RWPE2 (cell line): Measurements from ENCODE around the gene EPC1.

Experiments
- ATAC-seq: fragments of 200-7000 bp; cut with Tn5 transposase; 3 replicates; pipeline ENCODE4 v1.9.1; 2021; ENCODE audit warnings: low read depth
- DNase-seq: peaks from one replicate; pipeline ENCODE4 v3.0.0-alpha.2; 2020; ENCODE audit warnings: low spot score
- H3K27ac ChIP-seq: fragments of 450-650 bp; 2 replicates; pipeline ENCODE4 v1.5.1; 2017; ENCODE audit warnings: mild to moderate bottlenecking; ENCODE audit not compliant: poor library complexity, severe bottlenecking
- H3K27me3 ChIP-seq: fragments of 250-450 bp; sonication (Bioruptor Pico); 2 replicates; pipeline ENCODE4 v1.5.1; 2021; ENCODE audit warnings: mild to moderate bottlenecking, moderate library complexity; ENCODE audit not compliant: insufficient read depth, poor library complexity, severe bottlenecking
- H3K36me3 ChIP-seq: fragments of 250-450 bp; sonication (Bioruptor Pico); 2 replicates; pipeline ENCODE4 v1.5.1; 2020; ENCODE audit warnings: low read depth, mild to moderate bottlenecking, moderate library complexity
- H3K4me1 ChIP-seq: fragments of 250-450 bp; sonication (Bioruptor Pico); 2 replicates; pipeline ENCODE4 v1.5.1; 2021; ENCODE audit warnings: mild to moderate bottlenecking, moderate library complexity; ENCODE audit not compliant: insufficient read depth, poor library complexity, severe bottlenecking
- H3K4me3 ChIP-seq: fragments of 250-450 bp; sonication (Bioruptor Pico); 2 replicates; pipeline ENCODE4 v1.5.1; 2021; ENCODE audit warnings: mild to moderate bottlenecking, moderate library complexity; ENCODE audit not compliant: severe bottlenecking
- H3K9me3 ChIP-seq: fragments of 250-450 bp; sonication (Bioruptor Pico); 2 replicates; pipeline ENCODE4 v1.5.1; 2021; ENCODE audit warnings: mild to moderate bottlenecking, moderate library complexity; ENCODE audit not compliant: severe bottlenecking
- CTCF ChIP-seq: fragments of 450-650 bp; IDR thresholded peaks from one replicate; pipeline ENCODE4 v1.5.1; 2017; ENCODE audit warnings: mild to moderate bottlenecking, moderate library complexity; ENCODE audit not compliant: poor library complexity, severe bottlenecking

Gene EPC1

GRCh38 chr10:32244011-32244410, 102.9 kb downstream of the EPC1 start:
- Histone ChIP-seq H3K4me3 (no peak overlapping the region), H3K36me3 (no peaks in the 10 kb centered on the region), H3K4me1 (peaks cover 14% of the 10 kb centered on the region), H3K27ac (no peak overlapping the region), H3K9me3 (no peaks in the 10 kb centered on the region), H3K27me3 (no peaks in the 10 kb centered on the region)
- ATAC-seq (no peak), DNase-seq (no peak)
- TF ChIP-seq CTCF, result no peak

GRCh38 chr10:32241946-32242345, 105.0 kb downstream of the EPC1 start:
- no peaks in the 10 kb centered on the region for H3K36me3 ChIP-seq
- H3K9me3 ChIP-seq, result no peaks in the 10 kb centered on the region
- H3K4me1 ChIP-seq, result peaks cover 29% of the 10 kb centered on the region
- H3K27me3 ChIP-seq, result no peaks in the 10 kb centered on the region
- peak overlapping the region; percentile 8 for H3K27ac ChIP-seq
- DNase-seq, result no peak
- H3K4me3 ChIP-seq, result no peak overlapping the region
- no peak for ATAC-seq
- no peak for TF ChIP-seq CTCF

GRCh38 chr10:32240471-32240870, 106.5 kb downstream of the EPC1 start:
- H3K27me3 ChIP-seq, result no peaks in the 10 kb centered on the region
- H3K9me3 ChIP-seq, result no peaks in the 10 kb centered on the region
- H3K4me3 ChIP-seq, result no peak overlapping the region
- no peaks in the 10 kb centered on the region for H3K36me3 ChIP-seq
- TF ChIP-seq CTCF, result no peak
- no peak overlapping the region for H3K27ac ChIP-seq
- ATAC-seq (no peak), DNase-seq (no peak)
- peaks cover 29% of the 10 kb centered on the region for H3K4me1 ChIP-seq

GRCh38 chr10:32239769-32240168, 107.2 kb downstream of the EPC1 start:
- Histone ChIP-seq H3K9me3 (no peaks in the 10 kb centered on the region), H3K27ac (peak overlapping the region; percentile 64), H3K4me1 (peaks cover 29% of the 10 kb centered on the region), H3K36me3 (no peaks in the 10 kb centered on the region), H3K27me3 (no peaks in the 10 kb centered on the region), H3K4me3 (no peak overlapping the region)
- DNase-seq (no peak), ATAC-seq (peak; percentile 75)
- no peak for TF ChIP-seq CTCF

GRCh38 chr10:32237644-32238345, 109.2 kb downstream of the EPC1 start:
- peaks cover 29% of the 10 kb centered on the region for H3K4me1 ChIP-seq
- TF ChIP-seq CTCF, result no peak
- no peak for DNase-seq
- ATAC-seq, result peak; percentile 93
- no peaks in the 10 kb centered on the region for H3K27me3 ChIP-seq
- H3K27ac ChIP-seq, result peak overlapping the region; percentile 64
- no peaks in the 10 kb centered on the region for H3K9me3 ChIP-seq
- H3K4me3 ChIP-seq, result no peak overlapping the region
- no peaks in the 10 kb centered on the region for H3K36me3 ChIP-seq
